BLaER1 treated with 17β-estradiol and CSF1 and Interleukin-3, amounts not matched to agents 10 nM and 100 nM (cell line): ENCODE data around the gene CHTF18.

Experiments used
- H3K27ac ChIP-seq, 11 experiments: shearing (Covaris generic); formaldehyde crosslinking; 2 replicates each; pipeline ENCODE4 v1.8.1; 2022
- H3K27me3 ChIP-seq, 11 experiments: shearing (Covaris generic); formaldehyde crosslinking; 2 replicates each; pipeline ENCODE4 v1.8.1; 2022
- H3K36me3 ChIP-seq, 11 experiments: shearing (Covaris generic); formaldehyde crosslinking; 2 replicates each; pipeline ENCODE4 v1.8.1; 2022
- H3K4me1 ChIP-seq, 10 experiments: shearing (Covaris generic); formaldehyde crosslinking; 2 replicates each; pipeline ENCODE4 v1.8.1; 2022
- H3K4me2 ChIP-seq, 11 experiments: shearing (Covaris generic); formaldehyde crosslinking; 2 replicates each; pipeline ENCODE4 v1.8.1; 2022
- H3K4me3 ChIP-seq, 10 experiments: shearing (Covaris generic); formaldehyde crosslinking; 2 replicates each; pipeline ENCODE4 v1.8.1; 2022
- H3K9ac ChIP-seq, 11 experiments: shearing (Covaris generic); formaldehyde crosslinking; 2 replicates each; pipeline ENCODE4 v1.8.1; 2022
- H3K9me3 ChIP-seq, 11 experiments: shearing (Covaris generic); formaldehyde crosslinking; replicated peaks in 1 of 11; 2 replicates each; pipeline ENCODE4 v1.8.1; 2022
- H4K20me1 ChIP-seq, 11 experiments: shearing (Covaris generic); formaldehyde crosslinking; 2 replicates each; pipeline ENCODE4 v1.8.1; 2022
- Cebpa-rat ChIP-seq, 11 experiments: shearing (Covaris generic); IDR thresholded peaks; 2 replicates each; pipeline ENCODE4 v1.8.1; 2022

Gene CHTF18

DNA sequence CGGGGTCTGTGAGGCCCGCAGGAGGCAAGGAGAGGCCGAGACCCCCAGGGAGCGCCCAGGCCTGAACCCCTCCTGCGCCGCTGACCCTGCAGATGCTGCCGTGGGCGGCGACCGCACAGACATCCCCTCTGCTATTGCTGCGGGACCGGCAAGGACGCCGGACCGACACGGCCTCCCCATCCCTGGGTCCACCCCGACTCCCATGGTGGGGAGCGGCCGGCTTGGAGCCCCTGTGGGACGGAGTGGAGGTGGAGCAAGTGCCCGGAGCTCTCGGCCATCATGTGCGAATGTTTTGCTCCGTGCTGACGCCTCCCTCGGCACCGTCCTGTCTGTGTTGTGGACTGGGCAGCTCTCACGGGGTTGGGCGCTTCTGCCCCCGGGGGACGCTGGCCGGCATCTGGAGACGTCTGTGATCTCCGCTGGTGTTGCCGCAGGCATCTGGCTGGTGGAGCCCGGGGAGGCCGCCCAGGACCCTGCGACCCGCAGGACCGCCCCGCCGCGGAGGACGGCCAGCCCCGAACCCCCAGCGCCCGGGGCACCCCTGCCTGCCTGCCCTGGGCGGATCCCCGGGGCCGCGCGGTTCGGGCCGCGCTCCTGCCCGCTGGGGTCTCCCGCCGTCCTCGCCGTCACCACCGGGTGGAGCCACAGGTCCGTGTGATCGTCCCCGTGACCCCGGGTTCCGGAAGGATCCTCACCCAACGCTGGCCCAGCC, 24.9 kb downstream of the CHTF18 start:
- peaks cover 0 to 28% (median 8%) of the 10 kb centered on the region in 11 experiments; a peak in 14 of 22 replicates for H3K9me3 ChIP-seq
- H3K27me3 ChIP-seq, result peaks cover 44 to 74% (median 56%) of the 10 kb centered on the region in 11 experiments
- H3K9ac ChIP-seq, result peak overlapping the region in 6 of 11 experiments; percentile 30 to 46 (median 39); a peak in 6 of 22 replicates
- H3K27ac ChIP-seq, result no peak overlapping the region
- H3K4me2 ChIP-seq, result peak overlapping the region; percentile 62 to 82 (median 76)
- peaks cover 0 to 63% (median 47%) of the 10 kb centered on the region in 10 experiments; a peak in 15 of 20 replicates for H3K4me1 ChIP-seq
- H3K4me3 ChIP-seq, result peak overlapping the region in 2 of 10 experiments; percentile 22 to 37; a peak in 2 of 20 replicates
- no peaks in the 10 kb centered on the region for H3K36me3 ChIP-seq
- peaks cover 0 to 14% (median 0%) of the 10 kb centered on the region in 11 experiments; a peak in 2 of 22 replicates for H4K20me1 ChIP-seq
- TF ChIP-seq Cebpa-rat (IDR thresholded peaks at IDR 0.05), result no peak

- Histone ChIP-seq H4K20me1 (peaks cover 0 to 14% (median 0%) of the 10 kb centered on the region in 11 experiments; a peak in 2 of 22 replicates), H3K36me3 (no peaks in the 10 kb centered on the region), H3K27ac (no peak overlapping the region), H3K9ac (peak overlapping the region in 3 of 11 experiments; percentile 4 to 38 (median 30); a peak in 2 of 22 replicates), H3K4me2 (peak overlapping the region; percentile 62 to 82 (median 76)), H3K9me3 (peaks cover 0 to 29% (median 12%) of the 10 kb centered on the region in 11 experiments; a peak in 15 of 22 replicates), H3K4me3 (no peak overlapping the region), H3K4me1 (peaks cover 0 to 63% (median 49%) of the 10 kb centered on the region in 10 experiments; a peak in 15 of 20 replicates), H3K27me3 (peaks cover 38 to 70% (median 50%) of the 10 kb centered on the region in 11 experiments)
- no peak for TF ChIP-seq Cebpa-rat (IDR thresholded peaks at IDR 0.05)
Measured at GRCh38 chr16:813916-814412, 25.5 kb downstream of the CHTF18 start.

- TF ChIP-seq Cebpa-rat (IDR thresholded peaks at IDR 0.05), result no peak
- H3K27ac ChIP-seq, result no peak overlapping the region
- no peak overlapping the region for H3K9ac ChIP-seq
- peaks cover 28 to 70% (median 40%) of the 10 kb centered on the region in 11 experiments for H3K27me3 ChIP-seq
- no peaks in the 10 kb centered on the region for H3K36me3 ChIP-seq
- peaks cover 0 to 66% (median 51%) of the 10 kb centered on the region in 10 experiments; a peak in 18 of 20 replicates for H3K4me1 ChIP-seq
- H4K20me1 ChIP-seq, result peaks cover 0 to 14% (median 0%) of the 10 kb centered on the region in 11 experiments; a peak in 5 of 22 replicates
- peak overlapping the region in 6 of 11 experiments; percentile 40 to 82 (median 78); a peak in 6 of 22 replicates for H3K4me2 ChIP-seq
- H3K4me3 ChIP-seq, result no peak overlapping the region
- peaks cover 0 to 23% (median 10%) of the 10 kb centered on the region in 11 experiments; a peak in 15 of 22 replicates for H3K9me3 ChIP-seq
Measured at GRCh38 chr16:814974-815373, 26.6 kb downstream of the CHTF18 start.

DNA sequence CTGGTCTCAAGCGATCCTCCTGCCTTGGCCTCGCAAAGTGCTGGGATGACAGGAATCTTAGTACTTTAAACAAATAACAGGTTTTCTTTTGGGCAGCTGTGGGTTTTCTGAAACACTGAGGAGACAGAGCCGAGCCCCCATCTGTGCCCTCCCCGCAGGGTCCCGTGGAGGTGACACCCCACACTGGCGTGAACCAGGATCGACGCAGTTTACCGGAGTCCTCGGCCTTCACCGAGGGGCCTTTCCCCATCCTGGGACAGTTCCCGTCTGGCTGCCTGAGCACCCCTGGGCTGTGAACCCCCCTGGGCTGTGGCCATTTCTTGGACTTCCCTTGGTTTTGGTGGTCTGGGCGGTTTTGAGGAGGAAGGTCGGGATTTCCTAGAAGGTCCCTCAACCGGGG, 27.4 kb downstream of the CHTF18 start:
- TF ChIP-seq Cebpa-rat (IDR thresholded peaks at IDR 0.05), result no peak
- H3K9ac ChIP-seq, result no peak overlapping the region
- peaks cover 0 to 23% (median 10%) of the 10 kb centered on the region in 11 experiments; a peak in 15 of 22 replicates for H3K9me3 ChIP-seq
- no peaks in the 10 kb centered on the region for H3K36me3 ChIP-seq
- H4K20me1 ChIP-seq, result peaks cover 0 to 11% (median 0%) of the 10 kb centered on the region in 11 experiments; a peak in 5 of 22 replicates
- peak overlapping the region in 9 of 11 experiments; percentile 18 to 84 (median 67); a peak in 16 of 22 replicates for H3K4me2 ChIP-seq
- H3K27me3 ChIP-seq, result peaks cover 19 to 70% (median 31%) of the 10 kb centered on the region in 11 experiments
- peaks cover 0 to 75% (median 60%) of the 10 kb centered on the region in 10 experiments; a peak in 18 of 20 replicates for H3K4me1 ChIP-seq
- no peak overlapping the region for H3K4me3 ChIP-seq
- no peak overlapping the region for H3K27ac ChIP-seq

- Histone ChIP-seq H3K4me1 (peaks cover 0 to 87% (median 65%) of the 10 kb centered on the region in 10 experiments; a peak in 18 of 20 replicates), H3K4me3 (no peak overlapping the region), H3K9me3 (peaks cover 0 to 23% (median 10%) of the 10 kb centered on the region in 11 experiments; a peak in 15 of 22 replicates), H3K27ac (no peak overlapping the region), H3K9ac (no peak overlapping the region), H3K4me2 (peak overlapping the region in 7 of 11 experiments; percentile 13 to 84 (median 76); a peak in 11 of 22 replicates), H3K27me3 (peaks cover 14 to 61% (median 20%) of the 10 kb centered on the region in 11 experiments), H4K20me1 (peaks cover 0 to 9% (median 0%) of the 10 kb centered on the region in 11 experiments; a peak in 4 of 22 replicates), H3K36me3 (no peaks in the 10 kb centered on the region)
- TF ChIP-seq Cebpa-rat (IDR thresholded peaks at IDR 0.05), result no peak
Measured at GRCh38 chr16:817001-817906, 28.8 kb downstream of the CHTF18 start.

GRCh38 chr16:818132-818531, 29.7 kb downstream of the CHTF18 start:
- Histone ChIP-seq H3K4me2 (no peak overlapping the region), H3K4me1 (peaks cover 0 to 90% (median 65%) of the 10 kb centered on the region in 10 experiments; a peak in 18 of 20 replicates), H3K9ac (no peak overlapping the region), H3K27me3 (peaks cover 5 to 52% (median 11%) of the 10 kb centered on the region in 11 experiments), H3K4me3 (no peak overlapping the region), H3K9me3 (peaks cover 0 to 24% (median 10%) of the 10 kb centered on the region in 11 experiments; a peak in 17 of 22 replicates), H3K27ac (no peak overlapping the region), H4K20me1 (peaks cover 0 to 9% (median 0%) of the 10 kb centered on the region in 11 experiments; a peak in 4 of 22 replicates), H3K36me3 (no peaks in the 10 kb centered on the region)
- TF ChIP-seq Cebpa-rat (IDR thresholded peaks at IDR 0.05), result no peak

DNA sequence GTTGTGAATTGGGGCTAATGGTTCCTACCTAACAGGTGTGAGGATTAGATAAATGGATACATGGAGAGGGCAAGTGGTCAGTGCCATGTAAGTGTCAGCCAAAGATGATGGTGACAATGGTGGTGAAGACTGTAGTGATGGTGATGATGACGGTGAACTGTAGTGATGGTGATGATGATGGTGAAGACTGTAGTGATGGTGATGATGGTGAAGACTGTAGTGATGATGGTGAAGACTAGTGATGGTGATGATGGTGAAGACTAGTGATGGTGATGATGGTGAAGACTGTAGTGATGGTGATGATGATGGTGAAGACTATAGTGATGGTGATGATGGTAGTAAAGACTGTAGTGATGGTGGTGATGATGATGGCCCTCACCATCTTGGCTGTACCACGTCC, 30.2 kb downstream of the CHTF18 start:
- Histone ChIP-seq H3K9me3 (peaks cover 0 to 29% (median 14%) of the 10 kb centered on the region in 11 experiments; a peak in 17 of 22 replicates), H3K27me3 (peaks cover under 1 to 48% (median 7%) of the 10 kb centered on the region in 11 experiments; a peak in 21 of 22 replicates), H4K20me1 (peaks cover 0 to 9% (median 0%) of the 10 kb centered on the region in 11 experiments; a peak in 3 of 22 replicates), H3K9ac (no peak overlapping the region), H3K27ac (no peak overlapping the region), H3K4me3 (no peak overlapping the region), H3K4me1 (peaks cover 0 to 87% (median 61%) of the 10 kb centered on the region in 10 experiments; a peak in 18 of 20 replicates), H3K36me3 (no peaks in the 10 kb centered on the region), H3K4me2 (peak overlapping the region in 7 of 11 experiments; percentile 64 to 93 (median 85); a peak in 10 of 22 replicates)
- TF ChIP-seq Cebpa-rat (IDR thresholded peaks at IDR 0.05), result no peak
